NT2/D1 (cell line): Measurements from ENCODE around the gene WDR64.

Experiments
- SUZ12 ChIP-seq: IDR thresholded peaks from 2 replicates; pipeline ENCODE4 v1.6.1; 2011; ENCODE audit not compliant: insufficient read length, insufficient read depth; ENCODE audit errors: extremely low read depth
- YY1 ChIP-seq: IDR thresholded peaks from 2 replicates; pipeline ENCODE4 v1.6.1; 2011; ENCODE audit not compliant: insufficient read length, insufficient read depth
- ZNF274 ChIP-seq: IDR thresholded peaks from 2 replicates; pipeline ENCODE4 v1.6.1; 2011; ENCODE audit warnings: mild to moderate bottlenecking, low read depth, low read length

DNA sequence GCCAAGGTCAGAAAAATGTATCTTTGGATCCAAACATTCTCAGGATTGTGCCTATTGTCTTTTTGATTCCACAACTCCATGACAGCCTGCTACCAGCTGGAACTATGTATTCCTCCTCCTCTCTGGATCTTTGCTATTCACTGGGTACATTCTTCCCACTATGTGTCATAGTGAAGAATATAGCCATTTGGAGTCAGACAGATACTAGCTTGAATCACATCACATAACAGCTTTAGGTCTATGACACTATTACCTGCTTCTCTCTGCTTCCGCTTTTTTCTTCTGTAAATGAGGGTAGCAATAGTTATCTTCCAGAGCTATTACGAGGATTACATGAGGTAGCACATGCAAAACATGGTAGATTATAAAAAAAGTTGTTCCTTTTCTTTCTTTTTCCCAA is 190.5 kb downstream of the WDR64 start:
- TF ChIP-seq YY1 (no peak), ZNF274 (no peak), SUZ12 (no peak)
